ENCODE measurements around the gene AOAH.
A peak's percentile ranks its signal among the peaks of the same experiment; 100 is the strongest.

AOAH gene

GRCh38 chr7:36670585-36671431 is 53.5 kb downstream of the AOAH start:
- Mint-ChIP-seq H3K4me3 (no peak overlapping the region), H3K36me3 (ENCODE audit: low read depth) (no peaks in the 10 kb centered on the region), H3K9me3 (peaks cover 4% of the 10 kb centered on the region), H3K27ac (no peak overlapping the region), H3K4me1 (no peaks in the 10 kb centered on the region), H3K27me3 (ENCODE audit: low read depth) (peaks cover 4% of the 10 kb centered on the region)
- peak; percentile 56 to 76 (median 74) for TF ChIP-seq CTCF (IDR thresholded peaks at IDR 0.05; ENCODE audit: unreplicated experiment in 3 of 3)

GRCh38 chr7:36668750-36669149 is 55.5 kb downstream of the AOAH start:
- no peaks in the 10 kb centered on the region for H3K36me3 Mint-ChIP-seq (ENCODE audit: low read depth)
- peaks cover 12% of the 10 kb centered on the region for H3K9me3 Mint-ChIP-seq
- TF ChIP-seq CTCF (IDR thresholded peaks at IDR 0.05; ENCODE audit: unreplicated experiment in 3 of 3) = no peak
- peak overlapping the region in 1 of 3 experiments; percentile 34 for H3K27ac Mint-ChIP-seq
- H3K4me3 Mint-ChIP-seq = no peak overlapping the region
- H3K27me3 Mint-ChIP-seq (ENCODE audit: low read depth) = peaks cover 4% of the 10 kb centered on the region
- no peaks in the 10 kb centered on the region for H3K4me1 Mint-ChIP-seq

GRCh38 chr7:36668080-36668479 is 56.2 kb downstream of the AOAH start:
- no peak for TF ChIP-seq CTCF (IDR thresholded peaks at IDR 0.05; ENCODE audit: unreplicated experiment in 3 of 3)
- Mint-ChIP-seq H3K4me3 (no peak overlapping the region), H3K27me3 (ENCODE audit: low read depth) (peaks cover 4% of the 10 kb centered on the region), H3K36me3 (ENCODE audit: low read depth) (no peaks in the 10 kb centered on the region), H3K9me3 (peaks cover 12% of the 10 kb centered on the region), H3K27ac (no peak overlapping the region), H3K4me1 (no peaks in the 10 kb centered on the region)

- Mint-ChIP-seq H3K4me3 (no peak overlapping the region), H3K36me3 (ENCODE audit: low read depth) (no peaks in the 10 kb centered on the region), H3K4me1 (no peaks in the 10 kb centered on the region), H3K9me3 (peaks cover 12% of the 10 kb centered on the region), H3K27ac (no peak overlapping the region), H3K27me3 (ENCODE audit: low read depth) (peaks cover 4% of the 10 kb centered on the region)
- TF ChIP-seq CTCF (IDR thresholded peaks at IDR 0.05; ENCODE audit: unreplicated experiment in 3 of 3) = no peak
Measured at GRCh38 chr7:36667007-36667745, 57.1 kb downstream of the AOAH start.

- Mint-ChIP-seq H3K4me1 (peaks cover 14% of the 10 kb centered on the region), H3K27ac (no peak overlapping the region), H3K27me3 (ENCODE audit: low read depth) (no peaks in the 10 kb centered on the region), H3K9me3 (peaks cover 10% of the 10 kb centered on the region), H3K4me3 (no peak overlapping the region), H3K36me3 (ENCODE audit: low read depth) (no peaks in the 10 kb centered on the region)
- no peak for TF ChIP-seq CTCF (IDR thresholded peaks at IDR 0.05; ENCODE audit: unreplicated experiment in 3 of 3)
Measured at GRCh38 chr7:36663481-36663880, 60.8 kb downstream of the AOAH start.

Measured in nephron (organoid).